AG20443 (cell line): Measurements from ENCODE around the gene PPP1R12A.
A peak's percentile ranks its signal among the peaks of the same experiment; 100 is the strongest.

Source experiments
- DNase-seq: peaks from one replicate; pipeline ENCODE4 v3.0.0; 2012; ENCODE audit warnings: low spot score, mixed read lengths

The PPP1R12A gene

GRCh38 chr12:79766705-79767464 is 168.0 kb downstream of the PPP1R12A start:
- no peak for DNase-seq

- DNase-seq: no peak
Measured at GRCh38 chr12:79765157-79765556, 169.7 kb downstream of the PPP1R12A start.

- DNase-seq: no peak
Measured at GRCh38 chr12:79764641-79765040, 170.3 kb downstream of the PPP1R12A start.

- no peak for DNase-seq
Measured at GRCh38 chr12:79763766-79764452, 171.0 kb downstream of the PPP1R12A start.

GRCh38 chr12:79761341-79761740 is 173.6 kb downstream of the PPP1R12A start:
- DNase-seq: no peak

- DNase-seq: peak; percentile 14
Measured at GRCh38 chr12:79747274-79747673, 187.6 kb downstream of the PPP1R12A start.

- peak; percentile 29 for DNase-seq
Measured at GRCh38 chr12:79737875-79738718, 196.8 kb downstream of the PPP1R12A start.

GRCh38 chr12:79732638-79733037 is 202.3 kb downstream of the PPP1R12A start:
- DNase-seq: no peak

GRCh38 chr12:79725987-79726386 is 208.9 kb downstream of the PPP1R12A start:
- peak; percentile 47 for DNase-seq
